ENCODE results near the gene CADPS.

Gene CADPS

DNA sequence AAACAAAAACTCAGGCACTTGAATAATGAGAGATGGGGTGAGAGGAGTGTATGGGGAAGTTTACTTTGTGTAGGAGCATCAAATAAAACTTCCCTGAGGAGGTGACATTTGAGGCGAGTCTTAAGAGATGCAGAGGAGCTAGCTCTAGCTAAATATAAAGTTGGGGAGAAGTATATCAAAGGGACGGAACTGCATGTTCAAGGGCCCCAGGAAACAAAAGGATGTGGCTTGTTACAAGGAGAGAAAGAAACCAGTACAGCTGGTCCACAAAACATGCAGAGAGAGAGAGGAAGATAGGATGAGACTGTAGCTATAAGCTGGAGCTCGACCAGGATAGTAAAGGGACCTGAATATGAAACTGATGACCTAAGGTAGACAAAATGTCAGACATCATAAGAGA is 519.5 kb downstream of the CADPS start:
- DNase-seq (ENCODE audit: low spot score): no peak

Measured in RKO (cell line).